GM12801 (cell line): ENCODE data around the gene TMEM175.

Source experiments
- TF ChIP-seq, protein P1 (sequence below): IDR thresholded peaks from one replicate; pipeline ENCODE4 v1.5.1; 2011; ENCODE audit warnings: control low read depth; ENCODE audit not compliant: insufficient read length; ENCODE audit errors: extremely low read depth

Gene TMEM175

DNA sequence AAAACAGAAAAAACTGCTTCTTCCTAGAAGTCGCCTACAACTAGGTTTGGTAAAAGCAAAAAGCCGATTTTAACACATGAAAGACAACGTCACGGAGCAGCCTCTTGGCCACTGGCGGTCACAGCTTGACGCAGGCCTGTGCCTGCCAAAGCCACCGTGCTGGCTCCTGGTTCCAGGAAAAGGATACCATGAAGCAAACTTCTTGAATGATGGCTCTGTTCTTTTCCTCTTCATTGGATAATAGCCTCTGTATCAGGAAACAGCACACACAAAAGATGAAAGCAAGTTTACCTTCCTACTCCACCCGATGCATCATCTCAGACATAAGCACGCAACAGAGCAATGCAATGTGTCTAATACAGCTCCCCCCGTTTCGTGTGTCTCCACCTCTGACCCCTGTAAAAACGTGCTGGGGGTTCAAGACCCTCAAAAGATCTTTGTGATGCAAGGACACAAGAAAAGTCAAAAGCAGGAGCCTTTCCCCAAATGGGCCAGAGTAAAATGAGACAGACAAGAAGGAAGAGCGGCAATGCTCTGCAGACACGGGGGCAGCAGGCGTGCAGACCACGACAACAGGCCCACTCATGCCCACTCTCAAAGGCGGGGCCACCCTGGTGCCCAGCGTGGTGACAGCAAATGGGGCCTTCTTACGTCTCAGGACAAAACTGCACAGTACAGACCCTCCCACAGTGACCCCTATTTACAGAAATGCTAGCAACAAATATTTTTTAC is 19.5 kb upstream of the TMEM175 start:
- TF ChIP-seq, protein P1, sequence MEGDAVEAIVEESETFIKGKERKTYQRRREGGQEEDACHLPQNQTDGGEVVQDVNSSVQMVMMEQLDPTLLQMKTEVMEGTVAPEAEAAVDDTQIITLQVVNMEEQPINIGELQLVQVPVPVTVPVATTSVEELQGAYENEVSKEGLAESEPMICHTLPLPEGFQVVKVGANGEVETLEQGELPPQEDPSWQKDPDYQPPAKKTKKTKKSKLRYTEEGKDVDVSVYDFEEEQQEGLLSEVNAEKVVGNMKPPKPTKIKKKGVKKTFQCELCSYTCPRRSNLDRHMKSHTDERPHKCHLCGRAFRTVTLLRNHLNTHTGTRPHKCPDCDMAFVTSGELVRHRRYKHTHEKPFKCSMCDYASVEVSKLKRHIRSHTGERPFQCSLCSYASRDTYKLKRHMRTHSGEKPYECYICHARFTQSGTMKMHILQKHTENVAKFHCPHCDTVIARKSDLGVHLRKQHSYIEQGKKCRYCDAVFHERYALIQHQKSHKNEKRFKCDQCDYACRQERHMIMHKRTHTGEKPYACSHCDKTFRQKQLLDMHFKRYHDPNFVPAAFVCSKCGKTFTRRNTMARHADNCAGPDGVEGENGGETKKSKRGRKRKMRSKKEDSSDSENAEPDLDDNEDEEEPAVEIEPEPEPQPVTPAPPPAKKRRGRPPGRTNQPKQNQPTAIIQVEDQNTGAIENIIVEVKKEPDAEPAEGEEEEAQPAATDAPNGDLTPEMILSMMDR: no peak

DNA sequence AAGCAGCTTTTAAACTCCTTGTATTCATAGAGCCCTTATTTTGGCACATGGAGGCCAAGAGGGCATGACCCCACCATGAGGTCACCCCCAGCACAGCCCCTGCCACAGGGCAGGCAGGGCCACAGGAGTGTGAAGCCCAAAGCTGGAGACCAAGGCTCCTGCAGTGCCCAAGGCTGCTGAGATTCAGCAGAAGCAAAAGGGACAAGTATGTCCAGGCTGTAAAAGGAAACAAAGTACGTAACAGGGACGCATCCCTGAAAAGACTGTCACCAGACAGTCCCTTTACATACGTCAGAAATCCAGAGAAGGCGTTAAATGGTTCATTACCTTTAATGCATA is 19.0 kb upstream of the TMEM175 start:
- TF ChIP-seq, protein P1: no peak

DNA sequence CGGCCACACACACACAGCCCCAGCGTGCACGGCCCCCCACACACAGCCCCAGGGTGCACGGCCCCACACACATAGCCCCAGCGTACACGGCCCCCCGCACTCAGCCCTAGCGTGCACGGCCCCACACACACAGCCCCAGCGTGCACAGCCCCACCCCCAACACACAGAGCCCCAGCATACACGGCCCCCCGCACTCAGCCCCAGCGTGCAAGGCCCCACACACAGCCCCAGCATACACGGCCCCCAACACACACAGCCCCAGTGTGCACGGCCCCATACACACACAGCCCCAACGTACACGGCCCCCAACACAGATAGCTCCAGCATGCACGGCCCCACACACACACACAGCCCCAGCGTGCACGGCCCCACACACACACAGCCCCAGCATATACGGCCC is 17.7 kb upstream of the TMEM175 start:
- TF ChIP-seq, protein P1: no peak

DNA sequence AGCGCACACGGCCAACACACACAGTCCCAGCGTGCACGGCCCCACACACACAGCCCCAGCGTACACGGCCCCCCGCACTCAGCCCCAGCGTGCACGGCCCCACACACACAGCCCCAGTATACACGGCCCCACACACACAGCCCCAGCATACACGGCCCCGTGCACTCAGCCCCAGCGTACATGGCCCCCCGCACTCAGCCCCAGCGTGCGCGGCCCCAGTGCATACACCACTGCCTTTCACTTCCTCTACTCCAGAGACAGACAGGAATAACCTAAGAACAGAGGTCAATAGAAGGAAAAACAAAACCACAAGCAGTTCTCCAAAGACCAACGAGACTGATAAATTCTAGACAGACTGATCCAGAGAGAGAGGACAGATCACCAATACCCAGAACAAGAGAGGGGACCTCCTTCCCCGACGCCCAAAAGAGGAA is 17.2 kb upstream of the TMEM175 start:
- TF ChIP-seq, protein P1: no peak

DNA sequence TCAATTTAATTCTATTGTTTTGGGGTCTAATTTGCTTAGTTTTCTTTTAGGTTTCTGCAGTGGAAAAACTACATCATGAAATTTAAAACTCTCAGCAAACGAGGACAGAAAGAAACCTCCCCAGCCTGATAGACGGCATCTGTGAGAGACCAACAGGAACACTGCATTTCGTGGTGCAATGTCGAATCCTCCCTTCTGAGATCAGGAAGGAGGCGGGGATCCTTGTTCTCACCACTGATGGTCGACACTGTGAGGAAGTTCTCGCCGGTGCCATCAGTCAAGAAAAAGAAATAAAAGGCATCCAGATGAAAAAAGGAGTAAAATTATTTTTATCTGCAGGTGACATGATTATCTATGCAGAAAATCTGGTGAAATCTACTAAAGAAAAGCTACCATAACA is 16.7 kb upstream of the TMEM175 start:
- TF ChIP-seq, protein P1: no peak

DNA sequence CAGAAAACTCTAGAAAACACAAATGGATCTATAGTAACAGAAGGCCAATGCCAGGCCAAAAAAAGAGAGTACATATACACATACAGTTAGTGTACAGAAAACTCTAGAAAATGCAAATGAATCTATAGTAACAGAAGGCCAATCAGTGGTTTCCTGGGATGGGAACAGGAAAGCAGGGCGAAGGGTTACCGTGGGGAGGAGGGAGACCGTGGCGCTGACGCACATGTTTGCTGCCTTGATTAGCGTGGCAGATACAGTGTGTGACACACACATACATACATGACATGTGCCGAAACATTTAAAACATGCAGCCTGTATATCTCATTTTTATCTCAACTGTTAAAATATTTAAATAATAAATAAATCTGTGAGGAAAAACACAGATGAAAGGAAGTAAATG is 14.8 kb upstream of the TMEM175 start:
- TF ChIP-seq, protein P1: no peak

DNA sequence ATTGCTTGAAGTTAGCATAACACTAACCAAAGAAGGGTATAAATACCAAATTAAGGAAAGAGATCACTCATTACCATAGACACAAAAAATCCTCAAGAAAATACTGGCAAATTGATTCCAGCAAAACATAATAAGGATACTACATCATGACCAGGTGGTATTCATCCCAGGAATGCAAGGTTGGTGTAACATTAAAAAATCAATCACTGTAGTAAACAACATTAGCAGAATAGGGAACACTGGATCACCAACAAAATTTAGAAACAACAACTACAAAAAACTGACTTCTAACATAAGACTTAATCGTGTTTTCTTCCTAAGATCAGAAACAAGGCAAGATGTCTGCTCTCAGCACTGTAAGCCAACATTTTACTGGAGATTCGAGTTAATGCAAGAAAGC is 14.3 kb upstream of the TMEM175 start:
- TF ChIP-seq, protein P1: no peak
